Mucosa of stomach (tissue), 1 donor: ENCODE measurements around the gene SLC8A3.

Source experiments
- H3K27me3 ChIP-seq: one replicate; pipeline ENCODE4 v1.7.0; 2013; ENCODE audit warnings: mild to moderate bottlenecking, low read length; ENCODE audit not compliant: control insufficient read depth, insufficient read depth
- H3K36me3 ChIP-seq: one replicate; pipeline ENCODE4 v1.7.0; 2013; ENCODE audit warnings: low read length; ENCODE audit not compliant: control insufficient read depth, insufficient read depth
- H3K4me1 ChIP-seq: one replicate; pipeline ENCODE4 v1.7.0; 2013; ENCODE audit warnings: mild to moderate bottlenecking, low read length; ENCODE audit not compliant: control insufficient read depth, insufficient read depth
- H3K4me3 ChIP-seq: one replicate; pipeline ENCODE4 v1.7.0; 2013; ENCODE audit warnings: low read length
- H3K9ac ChIP-seq: one replicate; pipeline ENCODE4 v1.7.0; 2013; ENCODE audit warnings: mild to moderate bottlenecking, low read length, moderate library complexity
- H3K9me3 ChIP-seq: one replicate; pipeline ENCODE4 v1.7.0; 2013; ENCODE audit warnings: mild to moderate bottlenecking, low read length, moderate library complexity; ENCODE audit not compliant: control insufficient read depth
- donor health status: Pancreatic carcinoma.

Gene SLC8A3

DNA sequence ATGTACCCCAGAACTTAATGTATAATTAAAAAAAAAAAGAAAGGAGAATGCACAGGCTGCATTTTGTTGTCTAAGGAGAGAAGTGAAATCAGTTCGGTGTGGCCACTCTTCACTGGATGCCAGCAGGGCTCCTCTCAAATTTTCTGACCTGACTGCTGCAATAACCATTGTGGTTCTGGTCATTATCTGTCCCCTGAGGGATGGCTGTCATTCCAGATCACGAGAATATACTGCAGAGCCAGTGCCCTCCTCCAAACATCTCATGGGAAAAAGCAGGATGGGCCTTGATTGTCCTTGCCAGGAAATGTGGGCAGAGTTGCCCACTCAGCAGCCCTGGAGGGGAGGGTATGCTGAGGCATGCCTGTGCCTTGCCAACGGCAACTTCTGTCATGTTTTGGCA, 139.1 kb downstream of the SLC8A3 start:
- no peaks in the 10 kb centered on the region for H3K27me3 ChIP-seq

GRCh38 chr14:70048313-70048654, 140.5 kb downstream of the SLC8A3 start:
- Histone ChIP-seq H3K9me3 (no peaks in the 10 kb centered on the region), H3K4me1 (peaks cover 16% of the 10 kb centered on the region), H3K9ac (no peak overlapping the region), H3K36me3 (no peaks in the 10 kb centered on the region), H3K4me3 (no peak overlapping the region), H3K27me3 (no peaks in the 10 kb centered on the region)

More for the DNA sequence above, 139.1 kb downstream of the SLC8A3 start:
- Histone ChIP-seq H3K4me1 (peaks cover 16% of the 10 kb centered on the region), H3K4me3 (no peak overlapping the region), H3K36me3 (no peaks in the 10 kb centered on the region), H3K9ac (no peak overlapping the region), H3K9me3 (no peaks in the 10 kb centered on the region)

DNA sequence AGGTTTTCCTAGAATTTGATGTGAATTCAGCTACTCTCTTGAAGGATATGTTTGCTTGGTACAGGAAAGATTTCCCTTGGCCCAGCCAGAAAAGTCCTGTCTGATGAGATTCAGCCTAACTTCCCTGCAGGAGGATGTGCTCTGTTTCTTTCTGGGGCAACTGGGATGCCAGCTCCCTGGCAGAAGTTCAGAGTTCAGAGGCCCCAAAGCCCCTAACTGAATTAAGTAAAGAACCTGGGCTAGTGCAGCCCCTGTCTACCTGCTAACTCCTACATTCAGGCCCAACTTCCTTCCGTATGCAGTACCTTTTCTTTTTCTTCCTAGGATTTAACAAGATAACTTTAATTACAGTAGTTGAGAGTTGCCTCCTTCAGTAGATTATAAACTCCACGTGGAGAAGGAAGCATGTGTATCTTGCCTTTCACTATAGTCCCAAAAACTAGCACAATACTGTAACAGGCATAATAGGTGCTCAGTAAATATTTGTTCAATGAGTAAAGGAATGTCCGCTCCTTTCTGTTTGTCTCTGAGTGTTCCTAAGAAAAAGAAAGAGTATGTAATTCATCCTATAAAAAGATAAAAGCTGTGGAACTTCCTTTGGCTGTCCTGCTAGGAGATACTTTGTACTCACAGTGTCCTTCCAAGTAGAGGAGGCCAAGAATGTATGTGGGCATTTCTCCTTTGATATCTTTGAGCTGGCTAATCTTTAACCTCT, 141.0 kb downstream of the SLC8A3 start:
- no peaks in the 10 kb centered on the region for H3K9me3 ChIP-seq
- H3K9ac ChIP-seq, result no peak overlapping the region
- H3K4me3 ChIP-seq, result no peak overlapping the region
- H3K4me1 ChIP-seq, result peaks cover 16% of the 10 kb centered on the region
- peaks cover 3% of the 10 kb centered on the region for H3K27me3 ChIP-seq
- no peaks in the 10 kb centered on the region for H3K36me3 ChIP-seq

DNA sequence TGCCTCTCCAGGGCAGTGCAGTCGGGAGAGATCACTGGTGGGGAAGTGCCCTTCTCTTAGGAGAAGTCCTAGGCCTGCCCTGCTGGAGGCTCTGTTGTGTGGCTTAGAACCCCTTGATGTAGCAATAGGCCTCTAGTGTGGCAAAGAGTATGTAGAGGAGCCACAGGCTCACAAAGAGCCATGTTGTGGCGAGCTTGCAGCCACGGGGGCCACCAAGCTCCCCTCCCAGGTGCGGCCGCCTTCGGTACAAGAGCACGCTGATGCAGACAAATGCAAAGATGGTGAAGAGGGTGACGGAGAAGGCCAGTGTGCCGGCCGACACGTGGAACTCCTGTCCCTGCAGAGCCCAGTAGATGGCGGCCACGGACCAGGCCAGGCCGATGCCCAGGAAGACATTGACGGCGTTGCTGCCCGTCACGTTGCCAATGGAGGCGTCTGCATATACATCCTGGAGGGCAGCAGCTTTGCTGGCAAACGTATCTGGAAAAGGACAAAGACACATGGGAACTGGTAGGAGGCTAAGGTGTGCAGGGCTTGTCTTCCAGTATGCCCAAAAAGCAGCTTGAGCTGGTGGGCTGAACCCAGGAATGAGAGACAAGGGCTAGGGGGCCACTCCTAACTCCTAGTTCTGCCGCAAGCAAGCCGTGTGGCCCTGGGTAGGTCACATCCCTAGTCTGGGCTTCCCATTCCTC, 142.8 kb downstream of the SLC8A3 start:
- Histone ChIP-seq H3K27me3 (peaks cover 3% of the 10 kb centered on the region), H3K36me3 (no peaks in the 10 kb centered on the region), H3K4me1 (peaks cover 16% of the 10 kb centered on the region), H3K9me3 (no peaks in the 10 kb centered on the region), H3K9ac (no peak overlapping the region), H3K4me3 (no peak overlapping the region)

DNA sequence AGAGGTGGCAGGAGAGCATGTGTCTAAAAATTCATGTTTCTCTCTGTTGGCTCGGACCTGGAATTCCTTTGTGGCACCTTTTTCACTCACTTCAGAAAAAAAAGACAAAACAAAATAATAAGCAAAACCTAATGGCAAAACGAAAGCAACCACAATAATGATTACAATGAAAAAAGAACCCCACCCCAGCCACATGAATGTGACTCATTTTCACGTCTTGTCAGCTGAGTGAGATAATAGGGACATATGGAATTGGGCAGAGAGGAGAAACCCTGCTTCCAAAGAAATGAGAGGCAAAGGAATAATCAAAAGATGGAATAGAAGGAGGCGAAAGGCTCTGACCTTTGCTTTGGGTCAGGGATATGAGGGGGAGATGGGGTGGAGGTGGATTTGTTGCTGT, 143.4 kb downstream of the SLC8A3 start:
- no peak overlapping the region for H3K9ac ChIP-seq
- H3K36me3 ChIP-seq, result no peaks in the 10 kb centered on the region
- peaks cover 3% of the 10 kb centered on the region for H3K27me3 ChIP-seq
- no peaks in the 10 kb centered on the region for H3K9me3 ChIP-seq
- no peak overlapping the region for H3K4me3 ChIP-seq
- peaks cover 16% of the 10 kb centered on the region for H3K4me1 ChIP-seq

DNA sequence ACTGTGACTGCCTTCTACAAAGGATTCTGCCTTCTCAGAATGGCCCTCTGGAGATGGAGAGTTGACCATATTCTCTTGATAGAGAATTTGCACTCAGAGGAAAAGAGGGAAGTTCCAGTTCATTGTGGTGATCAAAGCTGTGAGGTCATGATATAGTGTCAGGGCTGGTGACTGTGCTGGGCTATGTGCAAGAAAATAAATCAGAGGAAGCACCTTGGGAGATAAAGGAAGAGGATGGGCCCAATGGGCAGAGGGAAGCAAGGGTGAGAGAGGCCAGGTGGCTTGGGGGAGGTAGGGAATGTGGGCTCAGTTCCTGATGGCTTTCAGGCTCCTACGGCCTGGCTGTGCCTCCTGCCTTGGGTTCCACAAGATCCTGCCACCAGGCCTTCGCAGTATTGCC, 145.8 kb downstream of the SLC8A3 start:
- H3K36me3 ChIP-seq, result no peaks in the 10 kb centered on the region
- peaks cover 3% of the 10 kb centered on the region for H3K27me3 ChIP-seq
- no peak overlapping the region for H3K9ac ChIP-seq
- no peak overlapping the region for H3K4me3 ChIP-seq
- peaks cover 16% of the 10 kb centered on the region for H3K4me1 ChIP-seq
- H3K9me3 ChIP-seq, result no peaks in the 10 kb centered on the region

DNA sequence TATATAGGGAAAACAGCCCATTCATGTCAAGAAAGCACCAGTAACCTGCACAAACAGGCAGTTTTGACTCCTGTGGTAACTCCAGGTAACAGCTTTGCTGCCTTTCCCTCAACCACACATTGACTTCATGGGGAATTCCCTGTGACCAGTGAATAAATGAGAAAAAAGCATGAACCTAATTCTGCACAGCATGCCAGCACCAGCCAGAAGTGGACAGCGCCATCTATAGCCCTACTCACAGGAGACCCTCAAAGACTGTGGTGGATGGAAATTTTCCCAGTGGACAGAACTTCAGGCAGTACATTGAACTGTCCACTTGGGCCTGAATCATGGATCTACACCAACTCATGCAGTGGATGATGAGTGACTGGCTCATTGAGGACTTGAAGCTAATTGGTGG, 152.1 kb downstream of the SLC8A3 start:
- Histone ChIP-seq H3K27me3 (no peaks in the 10 kb centered on the region), H3K4me3 (no peak overlapping the region), H3K4me1 (no peaks in the 10 kb centered on the region), H3K9ac (no peak overlapping the region), H3K36me3 (no peaks in the 10 kb centered on the region), H3K9me3 (no peaks in the 10 kb centered on the region)

DNA sequence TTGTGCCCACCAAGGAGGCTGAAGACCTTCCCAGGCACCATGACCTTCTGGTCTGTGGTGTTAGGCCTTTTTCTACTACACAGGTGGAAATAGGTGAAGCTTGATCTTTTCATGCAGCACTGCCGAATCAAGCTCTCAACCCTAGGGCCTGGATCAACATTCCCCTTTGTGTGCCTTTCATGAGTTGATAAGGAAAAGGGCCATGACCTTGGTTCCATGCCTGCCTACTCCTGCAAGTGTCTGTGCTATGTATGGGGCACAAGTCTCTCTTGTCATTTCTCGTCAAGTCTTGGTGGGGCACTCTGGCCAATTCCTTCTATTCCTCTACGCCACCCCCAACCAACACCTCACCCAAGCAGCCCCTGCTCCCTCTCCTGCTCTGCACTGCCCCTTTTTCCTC, 154.5 kb downstream of the SLC8A3 start:
- no peaks in the 10 kb centered on the region for H3K9me3 ChIP-seq
- no peaks in the 10 kb centered on the region for H3K4me1 ChIP-seq
- no peak overlapping the region for H3K9ac ChIP-seq
- H3K36me3 ChIP-seq, result no peaks in the 10 kb centered on the region
- H3K27me3 ChIP-seq, result no peaks in the 10 kb centered on the region
- H3K4me3 ChIP-seq, result no peak overlapping the region

DNA sequence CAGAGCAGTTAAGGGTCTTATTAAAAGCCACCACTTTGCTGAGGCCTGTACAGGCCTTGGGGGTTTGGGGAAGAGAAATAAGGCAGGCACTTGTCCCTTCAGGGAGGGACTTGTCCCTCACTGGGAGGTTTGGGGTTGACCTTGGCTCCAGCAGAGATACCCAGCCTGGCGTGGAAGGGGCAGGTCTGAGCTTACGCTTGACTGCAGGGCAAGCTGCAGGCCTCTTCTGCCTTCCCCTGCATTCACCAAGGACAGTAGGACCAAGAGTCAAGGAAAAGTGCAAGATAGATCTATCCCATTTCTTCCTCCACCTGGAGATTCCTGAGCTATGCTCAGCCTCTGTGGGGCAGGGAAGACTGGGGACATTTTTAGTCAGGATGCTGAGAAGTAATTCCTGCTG, 155.2 kb downstream of the SLC8A3 start:
- no peak overlapping the region for H3K9ac ChIP-seq
- no peaks in the 10 kb centered on the region for H3K36me3 ChIP-seq
- H3K4me3 ChIP-seq, result no peak overlapping the region
- H3K27me3 ChIP-seq, result no peaks in the 10 kb centered on the region
- no peaks in the 10 kb centered on the region for H3K4me1 ChIP-seq
- no peaks in the 10 kb centered on the region for H3K9me3 ChIP-seq

DNA sequence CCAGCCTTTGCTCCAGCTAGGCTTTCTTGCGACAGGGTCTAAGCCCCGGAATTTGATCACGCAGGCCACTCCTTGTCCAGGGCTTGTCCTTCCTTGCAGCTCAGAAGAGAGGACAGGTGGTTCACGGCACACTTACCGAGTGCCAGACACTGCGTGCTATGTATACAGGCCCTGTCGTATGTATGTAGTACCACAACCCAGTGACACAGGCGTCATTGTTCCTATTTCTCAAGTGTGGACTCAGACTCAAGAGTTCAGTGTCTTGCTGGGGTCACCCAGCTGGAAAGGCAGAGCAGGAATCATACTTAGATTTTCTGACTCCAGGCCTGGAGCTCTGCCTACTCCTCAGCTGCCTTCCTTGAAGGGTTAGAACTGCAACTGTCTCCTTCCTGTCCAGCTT, 155.6 kb downstream of the SLC8A3 start:
- Histone ChIP-seq H3K9me3 (no peaks in the 10 kb centered on the region), H3K4me3 (no peak overlapping the region), H3K36me3 (no peaks in the 10 kb centered on the region), H3K27me3 (no peaks in the 10 kb centered on the region), H3K4me1 (no peaks in the 10 kb centered on the region), H3K9ac (no peak overlapping the region)

GRCh38 chr14:70032447-70032846, 156.3 kb downstream of the SLC8A3 start:
- Histone ChIP-seq H3K9me3 (no peaks in the 10 kb centered on the region), H3K9ac (no peak overlapping the region), H3K36me3 (no peaks in the 10 kb centered on the region)

DNA sequence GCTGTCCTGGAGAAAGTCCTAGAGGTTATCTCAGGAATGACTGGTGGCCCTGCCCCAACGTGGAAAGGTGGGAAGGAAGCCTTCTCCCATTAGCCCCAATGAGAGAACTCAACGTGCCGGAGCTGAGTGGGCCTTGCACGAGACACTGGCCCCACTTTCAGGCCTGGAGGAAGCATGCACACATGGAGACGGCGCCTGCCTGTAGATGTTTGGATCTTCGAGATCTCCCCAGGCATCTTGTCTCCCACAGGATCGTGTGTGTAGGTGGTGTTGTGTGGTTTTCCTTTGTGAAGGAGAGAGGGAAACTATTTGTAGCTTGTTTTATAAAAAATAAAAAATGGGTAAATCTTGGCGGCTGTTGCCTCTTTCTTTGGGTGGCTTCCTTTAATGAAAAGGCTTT, 156.7 kb downstream of the SLC8A3 start:
- no peaks in the 10 kb centered on the region for H3K36me3 ChIP-seq
- no peaks in the 10 kb centered on the region for H3K27me3 ChIP-seq

More at GRCh38 chr14:70032447-70032846, 156.3 kb downstream of the SLC8A3 start:
- Histone ChIP-seq H3K4me3 (no peak overlapping the region), H3K27me3 (no peaks in the 10 kb centered on the region), H3K4me1 (no peaks in the 10 kb centered on the region)

More for the DNA sequence above, 156.7 kb downstream of the SLC8A3 start:
- no peak overlapping the region for H3K4me3 ChIP-seq
- no peaks in the 10 kb centered on the region for H3K9me3 ChIP-seq
- H3K4me1 ChIP-seq, result no peaks in the 10 kb centered on the region
- H3K9ac ChIP-seq, result no peak overlapping the region
